Lower lobe of right lung (tissue), 2 donors: ENCODE results near the gene LONP2. TPM values are rescaled to one million over a fixed set of nuclear protein-coding genes. Genes with fewer than 3 reads are reported as not detected.
A peak's percentile ranks its signal among the peaks of the same experiment; 100 is the strongest.
"Not testable (repeated sequence)": the region's sequence is repeated elsewhere in the genome, so short reads cannot be mapped to it uniquely, and the experiment has no call there.

ENCODE experiments used
- ATAC-seq, 2 donors: fragments of 200-7000 bp; cut with Tn5 transposase; one replicate each; pipeline ENCODE4 v1.9.1; 2020 to 2022; ENCODE audit warnings: mild to moderate bottlenecking in 2 of 2, moderate library complexity in 2 of 2
- DNase-seq: peaks from one replicate; pipeline ENCODE4 v3.0.0-alpha.2; 2020
- H3K27ac ChIP-seq: fragments of 200-600 bp; one replicate; pipeline ENCODE4 v1.8.0; 2022
- H3K27me3 ChIP-seq: fragments of 200-600 bp; one replicate; pipeline ENCODE4 v1.8.0; 2022; ENCODE audit warnings: low read depth
- H3K36me3 ChIP-seq: fragments of 200-600 bp; one replicate; pipeline ENCODE4 v1.8.0; 2022; ENCODE audit warnings: mild to moderate bottlenecking
- H3K4me1 ChIP-seq: fragments of 200-600 bp; one replicate; pipeline ENCODE4 v1.8.0; 2022
- H3K4me3 ChIP-seq: fragments of 200-600 bp; one replicate; pipeline ENCODE4 v1.8.0; 2022; ENCODE audit warnings: mild to moderate bottlenecking
- H3K9me3 ChIP-seq: fragments of 200-600 bp; one replicate; pipeline ENCODE4 v1.8.0; 2022
- CTCF ChIP-seq: fragments of 200-600 bp; IDR thresholded peaks from one replicate; pipeline ENCODE4 v1.8.0; 2022; ENCODE audit warnings: antibody characterized with exemption, mild to moderate bottlenecking
- intact Hi-C: fragments of 100-400 bp; cut with DNase I; formaldehyde crosslinking; loops from one replicate; pipeline ENCODE4 v1.11.0; 2022
- total RNA-seq: library from RNA; stranded (reverse); fragmentation: NEBNext Ultra II Directional; extraction: Animal tissue kit (Norgen Biotek cat#: 25700); gene quantifications from one replicate; pipeline ENCODE4 v1.2.1, GENCODE V29; 2021
- donor health status: DM: no; HTN: yes; CAD: no; lungs with severe emphysema.

Gene LONP2
- total RNA-seq, 1 donor from 2014 or later, result 61.0 TPM

GRCh38 chr16:48393485-48394354 lies 149.6 kb downstream of the LONP2 start:
- no peak overlapping the region for H3K4me3 ChIP-seq
- no peak for TF ChIP-seq CTCF
- H3K4me1 ChIP-seq, result no peaks in the 10 kb centered on the region
- H3K27me3 ChIP-seq, result no peaks in the 10 kb centered on the region
- no peaks in the 10 kb centered on the region for H3K9me3 ChIP-seq
- peak; percentile 36 to 50 for ATAC-seq
- DNase-seq, result no peak
- peak overlapping the region; percentile 24 for H3K27ac ChIP-seq
- no peaks in the 10 kb centered on the region for H3K36me3 ChIP-seq
- intact Hi-C loops, result no loop called here

GRCh38 chr16:48394355-48394703 lies 150.2 kb downstream of the LONP2 start:
- Histone ChIP-seq H3K27me3 (no peaks in the 10 kb centered on the region), H3K4me1 (no peaks in the 10 kb centered on the region), H3K27ac (peak overlapping the region; percentile 24), H3K9me3 (no peaks in the 10 kb centered on the region), H3K36me3 (no peaks in the 10 kb centered on the region), H3K4me3 (no peak overlapping the region)
- ATAC-seq (no peak), DNase-seq (no peak)
- intact Hi-C loops, result no loop called here
- no peak for TF ChIP-seq CTCF

- Histone ChIP-seq H3K36me3 (no peaks in the 10 kb centered on the region), H3K9me3 (no peaks in the 10 kb centered on the region), H3K27ac (no peak overlapping the region), H3K4me3 (no peak overlapping the region), H3K4me1 (no peaks in the 10 kb centered on the region), H3K27me3 (no peaks in the 10 kb centered on the region)
- TF ChIP-seq CTCF, result no peak
- intact Hi-C loops, result no loop called here
- peak in 1 of 2 donors; percentile 34 for ATAC-seq
- no peak for DNase-seq
These were observed 151.3 kb downstream of the LONP2 start for GRCh38 chr16:48395375-48395774.

GRCh38 chr16:48402547-48402946 lies 158.4 kb downstream of the LONP2 start:
- H3K4me1 ChIP-seq, DNase-seq, H3K27me3 ChIP-seq, H3K9me3 ChIP-seq, H3K27ac ChIP-seq, H3K4me3 ChIP-seq, H3K36me3 ChIP-seq, intact Hi-C loops, ATAC-seq: not testable (repeated sequence)

GRCh38 chr16:48405153-48405552 lies 161.1 kb downstream of the LONP2 start:
- Histone ChIP-seq H3K4me1 (peaks cover 5% of the 10 kb centered on the region), H3K27me3 (no peaks in the 10 kb centered on the region), H3K27ac (no peak overlapping the region), H3K4me3 (no peak overlapping the region), H3K9me3 (no peaks in the 10 kb centered on the region), H3K36me3 (no peaks in the 10 kb centered on the region)
- intact Hi-C loops, result no loop called here
- ATAC-seq (no peak), DNase-seq (no peak)
- TF ChIP-seq CTCF, result no peak

GRCh38 chr16:48405907-48406306 lies 161.8 kb downstream of the LONP2 start:
- H3K4me1 ChIP-seq, result peaks cover 8% of the 10 kb centered on the region
- H3K27me3 ChIP-seq, result no peaks in the 10 kb centered on the region
- intact Hi-C loops, result no loop called here
- no peak overlapping the region for H3K4me3 ChIP-seq
- H3K9me3 ChIP-seq, result no peaks in the 10 kb centered on the region
- no peak overlapping the region for H3K27ac ChIP-seq
- H3K36me3 ChIP-seq, result no peaks in the 10 kb centered on the region
- TF ChIP-seq CTCF, result no peak
- DNase-seq, result no peak
- ATAC-seq, result no peak
